CD1c-positive myeloid dendritic cell (primary cell): ENCODE measurements around the gene CHST13.

Experiments used
- DNase-seq: peaks from one replicate; pipeline ENCODE4 v3.0.0-alpha.2; 2016; ENCODE audit errors: extremely low spot score

CHST13 gene

GRCh38 chr3:126509597-126510307 lies 14.2 kb upstream of the CHST13 start:
- no peak for DNase-seq

DNA sequence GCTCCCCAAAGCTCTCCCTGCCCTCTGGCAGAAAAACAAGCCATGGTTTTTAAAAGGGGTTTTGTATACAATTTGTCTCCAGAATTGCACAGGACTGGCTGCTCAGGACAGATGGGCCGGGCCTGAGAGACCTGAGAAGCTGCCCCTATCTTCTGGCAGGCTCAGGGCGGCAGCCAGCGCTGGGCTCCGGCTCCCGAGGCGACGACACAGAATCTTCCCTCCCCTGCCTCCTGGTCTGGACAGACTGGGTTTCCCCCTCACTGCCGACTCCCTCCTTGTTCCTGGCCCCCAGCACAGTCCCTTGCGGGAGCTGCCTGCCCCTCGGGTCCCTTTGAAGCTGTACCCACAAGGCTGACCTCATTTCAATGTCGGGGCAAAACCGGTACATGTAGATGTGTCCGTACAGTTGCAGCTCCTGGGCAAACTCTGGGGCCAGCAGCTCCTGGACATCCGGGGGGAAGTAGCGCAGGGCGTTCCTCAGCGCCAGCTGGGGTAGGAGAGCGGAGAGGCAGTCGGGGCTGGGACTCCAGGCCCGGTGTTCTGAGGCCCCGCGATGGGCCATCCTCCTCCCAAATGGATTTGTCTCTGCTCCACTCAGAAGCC lies 13.5 kb upstream of the CHST13 start:
- DNase-seq = no peak

- no peak for DNase-seq
These were observed 12.7 kb upstream of the CHST13 start for GRCh38 chr3:126511291-126511690.

GRCh38 chr3:126512026-126512425 lies 11.9 kb upstream of the CHST13 start:
- no peak for DNase-seq

DNA sequence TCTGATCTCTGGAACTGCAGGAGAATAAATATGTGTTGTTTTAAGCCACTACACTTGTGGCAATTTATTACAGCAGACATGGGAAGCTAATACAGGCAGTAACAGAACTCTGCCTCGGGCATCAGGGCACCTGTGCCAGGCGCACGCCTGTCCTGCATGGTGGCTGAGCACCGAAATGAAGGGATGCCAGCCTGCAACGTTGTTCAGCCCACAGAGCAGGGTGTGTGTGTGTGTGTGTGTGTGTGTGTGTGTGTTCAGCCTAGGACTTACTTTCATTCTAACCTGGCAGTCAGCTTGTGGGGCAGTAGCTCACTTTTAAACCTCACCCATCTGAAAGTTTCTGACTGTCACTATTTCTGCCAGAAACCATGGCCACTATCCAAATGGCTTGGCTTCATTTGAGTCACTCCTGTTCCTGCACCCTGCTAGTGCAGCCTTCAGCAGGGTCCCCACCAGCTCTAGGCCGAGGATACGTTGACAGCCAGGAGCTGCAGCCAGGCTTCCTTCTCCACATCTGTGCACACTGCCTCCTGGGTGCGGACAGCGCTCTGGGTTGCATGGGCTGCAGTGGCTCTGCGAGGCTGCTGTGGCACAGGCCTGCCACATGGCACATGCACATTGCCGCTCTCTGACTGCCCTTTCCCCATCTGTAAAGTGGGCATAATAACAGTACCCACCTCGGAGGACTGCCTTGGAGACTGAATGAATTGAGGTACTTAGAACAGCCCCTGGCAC lies 10.9 kb upstream of the CHST13 start:
- no peak for DNase-seq

- no peak for DNase-seq
These were observed 9.8 kb upstream of the CHST13 start for GRCh38 chr3:126514161-126514560.

GRCh38 chr3:126515066-126515706 lies 8.8 kb upstream of the CHST13 start:
- no peak for DNase-seq

DNA sequence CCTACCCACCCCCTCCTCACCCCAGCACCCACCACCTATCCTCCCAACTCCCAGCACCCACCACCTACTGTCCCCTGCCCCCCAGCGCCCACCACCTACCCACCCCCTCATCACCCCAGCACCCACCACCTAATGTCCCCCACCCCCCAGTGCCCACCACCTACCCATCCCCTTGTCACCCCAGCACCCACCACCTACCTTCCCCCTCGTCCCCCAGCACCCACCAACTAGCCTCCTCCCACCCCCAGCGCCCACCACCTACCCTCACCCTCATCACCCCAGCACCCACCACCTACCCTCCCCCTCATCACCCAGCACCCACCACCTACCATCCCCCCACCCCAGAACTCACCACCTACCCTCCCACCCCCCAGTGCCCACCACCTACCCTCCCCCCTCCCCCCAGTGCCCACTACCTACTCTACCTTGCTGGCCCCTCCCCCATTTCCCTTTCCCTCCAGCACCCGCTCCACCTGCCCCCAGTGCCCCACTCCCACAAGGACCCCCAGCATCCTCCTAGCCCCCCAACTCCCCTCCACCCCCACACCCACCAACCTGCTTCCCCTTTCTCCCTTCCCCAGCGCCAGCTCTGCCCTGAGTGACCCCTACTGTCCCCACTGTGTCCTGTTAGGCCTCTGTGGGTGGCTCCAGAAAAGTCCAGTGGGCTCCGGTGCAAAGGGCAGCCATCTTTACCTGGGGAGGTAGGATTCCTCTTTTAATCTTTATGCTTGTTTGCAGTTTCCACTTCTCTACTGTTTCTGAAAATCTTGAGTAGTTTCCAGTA lies 7.6 kb upstream of the CHST13 start:
- DNase-seq = no peak

GRCh38 chr3:126516936-126517290 lies 7.0 kb upstream of the CHST13 start:
- DNase-seq = no peak

DNA sequence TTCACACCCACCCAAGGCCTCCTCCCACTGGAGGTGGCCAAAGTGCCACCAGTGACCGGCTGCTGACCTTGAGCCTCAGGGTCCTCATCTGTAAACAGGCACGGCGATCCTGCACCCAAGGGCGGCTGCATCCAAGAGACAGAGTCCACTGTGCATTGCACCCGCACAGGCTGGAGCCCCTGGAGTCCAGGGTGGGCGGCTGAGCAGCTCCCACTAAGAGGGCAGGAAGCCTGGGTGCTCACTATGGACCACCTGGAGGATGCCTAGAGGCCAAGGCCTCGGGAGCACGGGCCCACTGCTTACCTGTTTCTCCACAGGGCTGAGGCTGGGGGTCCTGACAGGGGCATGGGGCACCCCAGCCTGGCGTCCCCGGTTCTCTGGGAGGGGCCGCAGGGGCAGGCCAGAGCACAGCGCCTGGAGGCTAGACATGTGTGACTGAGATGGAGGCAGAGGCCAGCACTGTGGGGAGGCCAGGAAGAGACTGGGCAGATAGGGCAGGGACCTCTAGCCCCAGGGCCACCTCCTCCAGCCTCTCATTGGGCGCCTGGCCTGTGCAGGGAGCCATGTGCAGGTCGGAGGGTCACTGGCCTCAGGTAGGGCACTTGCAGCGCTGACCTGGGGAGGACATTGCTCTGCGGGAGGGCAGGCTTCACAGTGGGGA lies 6.5 kb upstream of the CHST13 start, which contains the start of gene UROC1:
UROC1 (minus strand) TSS at position 483 of the 661 bp plus-strand sequence; CDS start at position 429, 54 bp downstream.
- no peak for DNase-seq

DNA sequence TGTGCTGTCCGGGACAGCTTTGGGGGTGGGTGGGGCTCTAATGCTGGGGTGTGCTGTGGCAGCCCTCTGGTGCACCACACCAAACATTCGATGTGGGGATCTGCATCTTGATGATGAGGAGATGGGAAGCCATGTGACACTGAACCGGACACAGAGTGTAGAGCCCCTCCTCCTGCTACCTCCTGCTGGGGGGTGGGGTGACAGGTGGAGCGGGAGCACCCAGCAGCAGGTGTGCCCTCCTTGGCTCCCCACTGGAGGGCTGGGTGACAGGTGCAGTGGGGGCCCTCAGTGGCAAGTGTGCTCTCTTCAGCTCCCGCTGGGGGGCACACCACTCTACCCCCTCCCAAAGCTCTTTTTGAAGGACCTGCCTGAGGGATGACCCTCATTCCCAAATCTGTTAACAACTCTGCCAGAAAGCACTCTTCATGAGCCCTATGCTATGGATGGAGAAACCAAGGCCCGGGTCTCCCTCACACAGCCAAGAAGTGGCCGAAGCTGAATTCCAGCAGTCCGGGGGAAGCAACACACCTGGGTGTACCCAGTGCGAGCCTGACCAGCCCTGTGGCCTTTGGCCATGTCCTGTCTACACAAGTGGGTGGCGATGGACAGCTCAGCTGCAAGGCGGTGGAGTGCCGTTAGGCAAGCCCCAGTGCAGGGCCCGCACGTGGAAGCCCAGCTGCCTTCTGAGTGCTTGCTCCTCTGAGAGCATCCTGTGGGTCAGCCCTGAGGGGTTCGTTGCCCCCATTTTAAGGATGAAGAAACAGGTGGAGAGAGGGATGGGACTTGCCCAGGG lies 5.8 kb upstream of the CHST13 start:
- no peak for DNase-seq

GRCh38 chr3:126518779-126519177 lies 5.2 kb upstream of the CHST13 start:
- DNase-seq = no peak

- no peak for DNase-seq
These were observed 4.2 kb upstream of the CHST13 start for GRCh38 chr3:126519506-126520455.

DNA sequence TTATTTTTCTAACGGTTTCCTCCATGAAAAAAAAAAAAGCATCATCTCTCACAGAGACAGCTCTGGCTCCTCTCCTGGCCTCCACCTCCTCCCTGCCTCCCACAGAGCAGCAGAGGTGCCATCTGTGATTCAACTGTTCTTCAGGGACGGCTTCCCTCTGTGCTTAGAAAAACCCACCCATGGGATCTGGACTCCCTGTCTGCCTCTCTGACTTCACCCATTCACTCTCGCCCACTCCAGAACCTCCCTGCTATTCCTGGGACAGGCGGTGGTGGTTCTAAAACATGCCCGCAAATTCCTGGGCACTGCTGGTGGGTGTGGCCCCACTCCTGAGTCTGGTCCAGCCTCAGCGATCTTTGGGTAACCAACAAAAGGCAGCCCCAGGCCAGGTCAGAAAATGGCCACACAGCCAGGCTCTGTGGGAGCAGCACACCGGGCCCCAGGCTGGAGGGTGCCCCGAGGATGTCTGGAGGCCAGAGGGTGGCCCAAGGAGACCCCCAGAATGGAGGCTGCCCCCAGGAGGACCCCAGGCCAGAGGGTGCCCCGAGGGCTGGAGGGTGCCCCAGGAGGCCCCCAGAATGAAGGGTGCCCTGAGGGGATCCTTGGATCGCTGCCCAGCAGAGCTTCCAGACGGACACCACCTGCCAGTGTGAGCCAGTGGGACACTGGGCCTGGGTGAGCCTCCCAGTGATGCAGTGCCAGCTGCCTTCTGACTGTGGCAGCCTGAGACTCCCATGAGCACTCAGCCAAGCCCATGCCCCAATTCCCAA lies 2.6 kb upstream of the CHST13 start:
- DNase-seq = no peak

GRCh38 chr3:126522363-126522788 lies 1.6 kb upstream of the CHST13 start:
- peak; percentile 68 for DNase-seq

DNA sequence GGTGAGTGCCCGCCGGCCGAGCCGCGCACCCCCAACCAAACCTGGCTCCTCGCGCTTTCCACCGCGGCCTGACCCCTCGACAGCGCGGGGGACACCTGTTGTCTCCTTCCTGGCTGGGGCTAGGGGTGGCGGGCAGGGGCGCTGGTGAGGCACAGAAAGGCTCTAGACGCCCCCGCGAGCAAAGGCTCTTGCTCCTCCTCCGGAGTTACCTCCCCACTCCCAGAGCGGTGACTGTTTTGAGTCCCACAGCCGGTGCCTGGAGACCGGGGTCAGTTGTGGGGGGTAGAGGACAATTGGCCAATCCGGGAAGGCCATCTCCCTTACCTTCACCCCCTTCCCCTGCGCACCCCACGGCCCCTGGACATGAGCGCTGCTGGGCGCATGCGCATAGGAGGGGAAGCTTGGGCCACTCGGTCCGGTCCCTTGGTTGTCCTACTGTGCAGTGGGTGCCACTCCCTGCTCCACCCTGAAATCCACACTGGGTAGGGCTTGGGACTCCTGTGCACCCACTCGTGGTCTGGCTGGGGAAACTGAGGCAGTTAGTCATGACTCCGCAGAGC lies 554 bp downstream of the CHST13 start:
- DNase-seq = peak; percentile 63

DNA sequence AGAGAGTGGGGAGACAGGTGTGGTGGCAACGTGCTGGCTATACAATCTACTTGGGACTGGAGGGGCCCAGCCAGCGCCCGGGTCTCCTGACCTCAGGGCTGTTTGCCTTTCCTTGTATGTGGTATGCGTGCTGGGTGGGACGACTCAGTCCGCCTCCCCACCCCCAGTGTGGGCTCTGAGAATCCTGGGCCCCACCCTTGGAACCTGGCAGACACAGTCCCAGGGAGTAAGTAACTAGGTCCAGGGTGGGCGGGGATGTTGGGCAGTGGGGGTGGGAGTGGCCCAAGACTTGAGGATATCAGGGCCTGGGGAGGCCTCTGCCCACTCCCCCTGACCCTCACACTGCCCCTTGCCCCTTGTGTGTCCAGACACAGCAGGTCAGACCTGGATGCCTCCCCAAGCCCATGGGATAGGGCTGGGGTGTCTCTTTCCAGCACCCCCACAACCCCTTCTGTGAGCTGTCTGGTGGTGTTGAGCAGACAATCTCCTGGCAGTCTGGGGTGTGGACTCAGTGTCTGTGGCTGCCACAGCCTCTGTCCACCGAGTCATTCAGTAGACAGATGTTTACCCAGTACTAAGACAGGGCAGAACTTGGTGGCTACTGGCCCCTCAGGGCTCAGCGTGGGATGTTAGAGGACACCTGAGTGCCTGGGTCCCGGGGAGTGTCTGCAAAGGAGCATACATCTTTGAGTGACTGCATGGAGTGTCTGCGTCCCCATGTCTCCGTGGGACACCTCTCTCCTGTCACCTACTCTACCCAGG lies 1.3 kb downstream of the CHST13 start:
- no peak for DNase-seq
